HG03342 (cell line): ENCODE results near the gene EPGN.
"Not testable (repeated sequence)": the region's sequence is repeated elsewhere in the genome, so short reads cannot be mapped to it uniquely, and the experiment has no call there.

Experiments used
- ATAC-seq: cut with Tn5 transposase; IDR thresholded peaks from one replicate; pipeline ENCODE4 v1.9.1; 2021; ENCODE audit warnings: mild to moderate bottlenecking, moderate library complexity; ENCODE audit not compliant: unreplicated experiment

The EPGN gene

DNA sequence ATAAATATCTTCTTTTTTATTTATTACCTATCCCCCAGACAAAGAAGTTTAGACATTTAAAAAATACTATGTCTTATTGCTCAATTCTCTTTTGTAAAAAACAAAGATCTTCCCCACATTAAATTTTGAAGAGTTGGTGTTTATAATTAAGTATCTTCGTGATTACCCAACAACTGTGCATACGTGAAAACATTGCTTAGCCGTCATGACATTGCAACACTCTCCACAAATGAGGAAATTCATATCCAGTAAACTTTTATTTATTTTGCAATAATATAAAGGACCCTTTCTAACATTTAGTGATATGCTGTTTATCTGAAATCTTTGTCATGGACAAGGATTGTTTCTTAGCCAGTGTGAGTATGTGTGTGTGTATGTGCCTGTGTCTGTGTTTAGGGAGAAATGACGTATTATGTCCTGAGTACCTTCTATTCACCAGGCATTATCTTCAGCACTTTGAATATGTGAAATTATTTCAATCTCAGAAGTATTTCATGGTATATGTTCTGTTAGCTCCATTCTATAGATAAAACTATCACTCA is 30.6 kb downstream of the EPGN start:
- no peak for ATAC-seq

DNA sequence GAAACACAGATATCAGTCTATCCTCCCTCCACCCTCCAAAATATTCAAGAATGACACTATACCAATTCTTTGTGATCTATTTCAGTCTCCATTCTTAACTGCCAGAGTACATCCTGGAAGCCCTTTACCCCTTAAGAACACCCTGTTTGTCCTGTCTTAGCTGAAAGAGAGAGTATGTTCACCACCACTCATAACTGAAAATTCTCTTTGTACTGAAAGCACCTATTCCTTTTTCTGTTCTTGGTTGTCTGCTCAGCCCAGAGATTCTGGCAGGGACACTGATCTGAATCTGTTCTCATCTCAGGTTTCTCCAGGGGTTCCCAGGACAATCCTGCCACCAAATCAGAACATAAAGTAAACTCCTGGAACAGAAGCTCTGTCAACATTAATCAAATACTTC is 31.2 kb downstream of the EPGN start:
- no peak for ATAC-seq

DNA sequence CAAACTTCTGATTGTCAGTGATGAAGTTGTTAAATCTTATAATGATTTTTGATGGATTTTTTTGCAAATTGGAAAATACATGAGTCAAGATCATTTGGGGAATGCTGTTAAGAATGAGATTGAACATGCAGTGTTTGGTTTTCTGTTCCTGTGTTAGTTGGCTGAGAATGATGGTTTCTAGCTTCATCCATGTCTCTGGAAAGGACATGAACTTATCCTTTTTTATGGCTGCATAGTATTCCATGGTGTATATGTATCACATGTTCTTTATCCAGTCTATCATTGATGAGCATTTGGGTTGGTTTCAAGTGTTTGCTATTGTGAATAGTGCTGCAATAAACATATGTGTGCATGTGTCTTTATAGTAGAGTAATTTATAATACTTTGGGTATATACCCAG is 32.2 kb downstream of the EPGN start:
- ATAC-seq = not testable (repeated sequence)

DNA sequence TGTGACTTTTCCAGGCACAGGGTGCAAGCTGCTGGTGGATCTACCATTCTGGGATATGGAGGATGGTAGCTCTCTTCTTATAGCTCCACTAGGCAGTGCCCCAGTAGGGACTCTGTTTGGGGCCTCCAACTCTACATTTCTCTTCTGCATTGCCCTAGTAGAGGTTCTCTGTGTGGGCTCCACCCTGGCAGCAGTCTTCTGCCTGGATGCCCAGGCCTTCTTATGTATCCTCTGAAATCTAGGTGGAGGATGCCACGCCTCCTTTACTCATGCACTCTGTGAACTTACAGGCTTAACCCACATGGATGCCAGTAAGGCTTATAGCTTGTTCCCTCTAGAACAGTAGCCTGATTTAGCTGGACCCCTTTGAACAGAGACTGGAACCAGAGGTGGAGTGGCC is 35.8 kb downstream of the EPGN start:
- ATAC-seq = no peak

DNA sequence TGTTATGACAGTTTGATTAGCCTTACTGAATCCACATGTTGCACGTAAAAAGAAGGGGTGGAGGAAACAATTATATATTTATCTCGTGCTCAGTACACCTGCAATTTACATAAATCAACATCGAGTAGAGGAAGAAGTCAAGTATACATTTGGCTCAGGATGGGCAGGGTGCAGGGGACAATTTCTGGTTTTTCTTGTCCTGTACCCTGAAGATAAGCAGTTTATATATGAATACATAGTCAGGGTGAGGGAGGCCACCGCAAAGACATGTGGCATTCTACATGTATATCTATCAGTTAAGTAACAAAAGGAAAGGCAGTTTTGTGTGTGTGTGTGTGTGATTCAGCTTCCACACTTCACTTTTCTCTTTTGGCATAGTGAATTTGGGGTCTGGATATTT is 45.6 kb downstream of the EPGN start:
- no peak for ATAC-seq

DNA sequence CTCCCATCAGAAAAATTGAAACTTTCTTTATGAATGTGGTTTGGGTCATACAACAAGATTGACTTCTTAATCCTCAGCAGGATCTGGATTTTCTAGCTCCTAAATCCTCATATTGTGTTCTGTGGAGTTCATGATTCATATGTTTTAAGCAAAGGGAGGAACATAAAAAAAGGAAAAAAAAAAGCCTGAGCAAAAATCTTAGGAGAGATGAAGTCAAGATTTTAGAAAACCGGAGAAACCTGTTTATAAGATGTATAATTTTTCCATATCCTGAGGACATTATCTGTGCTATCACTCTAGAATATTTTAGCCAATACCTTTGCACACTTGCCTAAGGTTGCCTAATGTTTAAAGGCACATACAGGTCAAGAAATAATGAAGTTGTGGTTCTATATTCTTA is 49.7 kb downstream of the EPGN start:
- ATAC-seq = no peak

DNA sequence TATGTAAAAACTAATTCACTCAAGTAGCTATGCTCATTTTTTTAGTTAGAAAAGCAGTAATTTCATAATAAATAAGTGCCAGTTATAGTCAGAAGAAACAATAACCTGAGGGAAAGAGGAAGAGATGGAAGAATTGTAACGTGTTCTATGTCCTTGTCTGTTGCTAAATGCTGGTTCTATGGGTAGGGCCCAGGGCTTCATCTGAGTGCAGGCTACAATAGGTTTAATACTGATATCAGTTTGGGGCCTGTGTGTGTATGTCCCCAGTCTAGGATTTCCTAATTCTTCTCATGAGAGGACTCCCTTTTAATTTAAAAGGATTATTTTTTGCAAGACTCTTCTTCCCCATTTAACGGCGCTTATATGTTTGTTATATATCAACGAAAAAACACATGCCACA is 53.4 kb downstream of the EPGN start:
- ATAC-seq = no peak

DNA sequence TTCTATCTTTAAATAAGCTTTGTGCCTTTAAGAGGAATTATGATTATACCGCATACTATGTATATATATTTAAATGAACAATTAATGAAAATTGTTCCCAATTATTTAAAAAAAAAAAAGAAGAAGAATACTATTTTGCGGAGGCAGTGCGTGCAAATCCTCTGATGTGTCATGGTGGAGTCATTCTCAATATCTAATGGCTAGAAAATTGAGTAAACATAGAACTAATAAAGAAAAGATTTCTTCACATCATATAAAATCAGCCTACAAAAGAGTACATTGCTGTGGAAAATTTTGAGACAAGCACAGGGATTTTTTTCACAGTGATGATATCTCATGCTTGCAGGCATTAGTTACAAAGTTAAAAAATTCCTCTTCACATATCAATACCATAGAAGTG is 54.1 kb downstream of the EPGN start:
- no peak for ATAC-seq

DNA sequence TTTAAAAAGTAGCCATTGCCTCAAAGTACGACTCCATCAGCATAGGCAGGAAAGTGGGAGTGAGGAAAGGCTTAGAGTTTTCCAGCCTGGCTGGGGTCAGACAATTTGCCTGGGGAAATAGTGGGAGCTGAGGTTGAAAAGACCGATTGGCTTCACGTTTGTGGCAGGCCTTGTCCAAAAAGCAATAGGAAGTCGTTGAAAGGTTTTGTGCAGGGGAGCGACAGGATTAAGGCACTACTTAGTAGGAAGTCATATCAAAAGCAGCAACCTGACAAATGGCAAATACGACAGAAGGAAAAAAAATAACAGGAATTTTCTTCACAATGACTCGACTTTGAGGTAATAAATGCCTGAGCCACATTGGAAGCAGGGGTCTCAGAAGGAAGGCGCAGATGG is 56.0 kb downstream of the EPGN start:
- ATAC-seq = no peak

DNA sequence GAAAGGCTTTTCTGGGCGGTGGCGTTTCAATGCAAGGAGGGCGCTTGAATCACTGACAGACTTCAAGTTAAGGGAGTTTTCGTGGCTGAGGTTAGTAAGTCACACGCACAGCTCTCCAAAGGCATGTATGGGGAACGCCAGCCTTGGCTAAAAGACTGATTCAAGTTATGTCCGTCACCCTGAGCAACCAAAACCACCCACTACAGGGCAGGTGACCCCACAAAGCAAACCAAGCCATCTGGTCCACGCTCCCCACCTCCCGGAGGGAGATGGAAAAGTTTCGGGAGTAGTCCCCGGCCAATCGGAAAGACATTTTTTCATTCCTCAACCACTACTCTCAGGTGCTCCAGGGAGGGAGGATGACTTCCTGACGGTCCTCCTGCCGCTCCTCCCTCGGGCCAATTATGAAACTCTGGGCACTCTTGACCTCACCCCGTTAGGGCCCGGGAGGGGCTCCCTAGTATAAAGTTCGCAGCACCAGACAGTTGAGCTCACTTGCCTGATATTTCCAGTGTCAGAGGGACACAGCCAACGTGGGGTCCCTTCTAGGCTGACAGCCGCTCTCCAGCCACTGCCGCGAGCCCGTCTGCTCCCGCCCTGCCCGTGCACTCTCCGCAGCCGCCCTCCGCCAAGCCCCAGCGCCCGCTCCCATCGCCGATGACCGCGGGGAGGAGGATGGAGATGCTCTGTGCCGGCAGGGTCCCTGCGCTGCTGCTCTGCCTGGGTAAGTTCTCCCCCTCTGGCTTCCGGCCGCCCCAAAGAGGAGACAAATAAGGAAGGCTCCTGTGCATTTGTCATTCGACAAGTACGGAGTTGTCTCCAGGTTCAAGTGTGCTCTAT is 56.6 kb downstream of the EPGN start, which contains the start of gene EREG:
Gene EREG (plus strand): TSS at position 494 of the 840 bp plus-strand sequence. CDS start 164 bp downstream, at position 658.
- ATAC-seq = peak; percentile 46

DNA sequence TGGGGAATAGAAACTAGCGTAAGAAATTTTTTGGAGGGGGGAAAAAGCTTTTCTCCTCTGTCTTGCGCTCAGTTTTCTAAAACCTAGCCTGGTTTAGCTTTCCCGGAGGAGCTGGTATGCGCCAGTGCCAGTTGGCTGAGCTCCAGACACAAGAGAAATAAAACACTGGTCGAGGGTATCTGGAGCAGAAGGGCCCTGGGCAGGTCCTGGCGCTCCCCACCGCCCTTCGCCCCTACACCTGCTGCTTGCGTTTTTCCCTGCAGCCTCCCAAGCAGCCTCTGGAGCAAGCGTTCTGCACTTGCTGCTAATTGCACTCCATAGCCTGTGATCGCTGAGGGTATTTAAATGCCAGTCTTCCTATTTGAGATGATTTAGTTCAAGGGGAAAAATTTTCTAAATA is 57.5 kb downstream of the EPGN start:
- no peak for ATAC-seq
